22Rv1 (cell line): ENCODE results near the gene OCRL.

Source experiments
- H3K27ac ChIP-seq: fragments of 450-650 bp; 2 replicates; pipeline ENCODE4 v1.5.1; 2017
- CTCF ChIP-seq: fragments of 450-650 bp; IDR thresholded peaks from 2 replicates; pipeline ENCODE4 v1.5.1; 2017; ENCODE audit warnings: mild to moderate bottlenecking
- ZFX ChIP-seq: fragments of 450-650 bp; IDR thresholded peaks from 2 replicates; pipeline ENCODE4 v1.6.1; 2017; ENCODE audit warnings: antibody characterized with exemption, borderline replicate concordance

The OCRL gene

GRCh38 chrX:129590596-129590995, 50.5 kb downstream of the OCRL start:
- TF ChIP-seq CTCF (no peak), ZFX (no peak)
- no peak overlapping the region for H3K27ac ChIP-seq

- no peak overlapping the region for H3K27ac ChIP-seq
- TF ChIP-seq CTCF (no peak), ZFX (no peak)
These were observed 53.1 kb downstream of the OCRL start for GRCh38 chrX:129593137-129593536.

- TF ChIP-seq ZFX = no peak
- TF ChIP-seq CTCF = no peak
- no peak overlapping the region for H3K27ac ChIP-seq
These were observed 54.7 kb downstream of the OCRL start for GRCh38 chrX:129594781-129595180.

- TF ChIP-seq CTCF = no peak
- no peak for TF ChIP-seq ZFX
- H3K27ac ChIP-seq = no peak overlapping the region
These were observed 56.0 kb downstream of the OCRL start for GRCh38 chrX:129596077-129596476.

- TF ChIP-seq CTCF = no peak
- no peak for TF ChIP-seq ZFX
- no peak overlapping the region for H3K27ac ChIP-seq
These were observed 57.8 kb downstream of the OCRL start for GRCh38 chrX:129597905-129598304.

- H3K27ac ChIP-seq = no peak overlapping the region
- no peak for TF ChIP-seq CTCF
- no peak for TF ChIP-seq ZFX
These were observed 59.4 kb downstream of the OCRL start for GRCh38 chrX:129599499-129599898.

GRCh38 chrX:129599996-129600395, 59.9 kb downstream of the OCRL start:
- no peak overlapping the region for H3K27ac ChIP-seq
- no peak for TF ChIP-seq ZFX

GRCh38 chrX:129600981-129601424, 60.9 kb downstream of the OCRL start:
- TF ChIP-seq ZFX (no peak), CTCF (peak; percentile 69)
- no peak overlapping the region for H3K27ac ChIP-seq
